ENCODE measurements around the gene PCDHGA9.
"Not testable (repeated sequence)": the region's sequence is repeated elsewhere in the genome, so short reads cannot be mapped to it uniquely, and the experiment has no call there.

Gene PCDHGA9

GRCh38 chr5:141374627-141375026 lies 28.0 kb upstream of the PCDHGA9 start:
- no peak for TF ChIP-seq CTCF (IDR thresholded peaks at IDR 0.05; ENCODE audit: extremely low read depth, missing control alignments)
- DNase-seq (ENCODE audit: low spot score) = no peak

GRCh38 chr5:141375444-141376155 lies 27.0 kb upstream of the PCDHGA9 start:
- DNase-seq (ENCODE audit: low spot score) = not testable (repeated sequence)

DNA sequence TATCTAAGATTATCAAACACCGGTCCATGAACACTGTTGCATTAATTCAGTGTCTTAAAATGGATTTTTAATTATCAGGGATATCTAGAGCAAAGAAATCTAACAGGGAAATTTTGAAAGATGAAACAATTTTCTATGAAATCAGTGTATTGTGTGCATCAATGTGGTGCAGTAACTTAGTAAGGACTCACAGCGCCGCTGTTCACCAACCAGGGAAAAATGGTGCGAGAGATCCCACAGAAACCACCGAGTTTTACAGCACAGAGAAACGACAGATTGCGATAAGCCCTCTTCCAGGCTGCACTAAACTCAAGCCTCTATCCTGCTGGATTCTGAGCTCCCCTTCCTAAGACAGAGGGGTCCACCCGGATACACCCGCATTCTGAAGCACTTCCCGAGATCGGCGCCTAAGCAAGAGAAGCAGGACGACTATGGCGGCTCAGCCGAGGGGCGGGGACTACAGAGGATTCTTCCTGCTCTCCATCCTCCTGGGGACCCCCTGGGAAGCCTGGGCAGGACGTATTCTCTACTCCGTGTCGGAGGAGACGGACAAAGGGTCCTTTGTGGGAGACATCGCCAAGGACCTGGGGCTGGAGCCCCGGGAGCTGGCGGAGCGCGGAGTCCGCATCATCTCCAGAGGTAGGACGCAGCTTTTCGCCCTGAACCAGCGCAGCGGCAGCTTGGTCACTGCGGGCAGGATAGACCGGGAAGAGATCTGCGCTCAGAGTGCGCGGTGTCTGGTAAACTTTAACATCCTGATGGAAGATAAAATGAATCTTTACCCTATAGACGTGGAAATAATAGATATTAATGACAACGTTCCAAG lies 19.9 kb upstream of the PCDHGA9 start, which contains the start of gene PCDHGA7:
Gene PCDHGA7, plus strand, starts transcription at position 274 of the 826 bp plus-strand sequence. Its CDS starts 158 bp downstream, at position 432.
- TF ChIP-seq CTCF (IDR thresholded peaks at IDR 0.05; ENCODE audit: extremely low read depth, missing control alignments) = peak; percentile 30
- DNase-seq (ENCODE audit: low spot score) = peak; percentile 65

DNA sequence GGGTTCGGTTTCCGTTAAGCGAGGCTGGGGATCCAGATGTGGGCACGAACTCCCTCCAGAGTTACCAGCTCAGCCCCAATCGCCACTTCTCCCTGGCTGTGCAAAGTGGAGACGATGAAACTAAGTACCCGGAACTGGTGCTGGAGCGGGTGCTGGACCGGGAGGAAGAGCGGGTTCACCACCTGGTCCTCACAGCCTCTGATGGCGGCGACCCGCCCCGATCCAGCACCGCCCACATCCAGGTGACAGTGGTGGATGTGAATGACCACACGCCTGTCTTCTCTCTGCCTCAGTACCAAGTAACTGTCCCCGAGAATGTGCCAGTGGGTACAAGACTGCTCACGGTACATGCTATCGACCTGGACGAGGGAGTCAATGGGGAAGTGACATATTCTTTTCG lies 19.2 kb upstream of the PCDHGA9 start:
- no peak for DNase-seq (ENCODE audit: low spot score)
- no peak for TF ChIP-seq CTCF (IDR thresholded peaks at IDR 0.05; ENCODE audit: extremely low read depth, missing control alignments)

GRCh38 chr5:141384471-141385267 lies 17.9 kb upstream of the PCDHGA9 start:
- no peak for TF ChIP-seq CTCF (IDR thresholded peaks at IDR 0.05; ENCODE audit: extremely low read depth, missing control alignments)
- DNase-seq (ENCODE audit: low spot score) = no peak

- TF ChIP-seq CTCF (IDR thresholded peaks at IDR 0.05; ENCODE audit: extremely low read depth, missing control alignments) = peak; percentile 47
- DNase-seq (ENCODE audit: low spot score) = not testable (repeated sequence)
Observed at GRCh38 chr5:141387557-141388311, 14.8 kb upstream of the PCDHGA9 start, which contains the start of gene PCDHGB4. PCDHGB4 (plus strand) TSS chr5:141387698; CDS start chr5:141387885, 187 bp downstream.

DNA sequence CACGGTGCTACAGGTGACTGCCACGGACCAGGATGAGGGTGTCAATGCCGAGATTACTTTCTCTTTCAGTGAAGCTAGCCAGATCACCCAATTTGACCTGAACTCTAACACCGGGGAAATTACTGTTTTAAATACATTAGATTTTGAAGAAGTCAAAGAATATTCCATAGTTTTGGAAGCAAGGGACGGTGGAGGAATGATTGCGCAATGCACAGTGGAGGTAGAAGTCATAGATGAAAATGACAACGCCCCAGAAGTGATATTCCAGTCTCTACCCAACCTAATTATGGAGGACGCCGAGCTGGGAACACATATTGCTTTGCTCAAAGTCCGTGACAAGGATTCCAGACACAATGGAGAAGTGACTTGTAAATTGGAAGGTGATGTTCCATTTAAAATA lies 13.9 kb upstream of the PCDHGA9 start:
- no peak for TF ChIP-seq CTCF (IDR thresholded peaks at IDR 0.05; ENCODE audit: extremely low read depth, missing control alignments)
- no peak for DNase-seq (ENCODE audit: low spot score)
